Measurements from ENCODE around the gene DCANP1.
A peak's percentile ranks its signal among the peaks of the same experiment; 100 is the strongest.

The DCANP1 gene

GRCh38 chr5:135480511-135480910 is 33.4 kb upstream of the DCANP1 start:
- DNase-seq (ENCODE audit: low read depth), result no peak

GRCh38 chr5:135478938-135479337 is 31.8 kb upstream of the DCANP1 start:
- no peak for DNase-seq (ENCODE audit: low read depth)

GRCh38 chr5:135477613-135478066 is 30.5 kb upstream of the DCANP1 start:
- no peak for DNase-seq (ENCODE audit: low read depth)

GRCh38 chr5:135476615-135477581 is 29.8 kb upstream of the DCANP1 start:
- no peak for DNase-seq (ENCODE audit: low read depth)

GRCh38 chr5:135473956-135474670 is 27.0 kb upstream of the DCANP1 start:
- no peak for DNase-seq (ENCODE audit: low read depth)

- no peak for DNase-seq (ENCODE audit: low read depth)
Measured at GRCh38 chr5:135472141-135472540, 25.0 kb upstream of the DCANP1 start.

GRCh38 chr5:135471726-135472125 is 24.6 kb upstream of the DCANP1 start:
- DNase-seq (ENCODE audit: low read depth), result no peak

GRCh38 chr5:135469911-135470310 is 22.8 kb upstream of the DCANP1 start:
- DNase-seq (ENCODE audit: low read depth), result no peak

- no peak for DNase-seq (ENCODE audit: low read depth)
Measured at GRCh38 chr5:135468541-135468940, 21.4 kb upstream of the DCANP1 start.

GRCh38 chr5:135467871-135468485 is 20.8 kb upstream of the DCANP1 start:
- no peak for DNase-seq (ENCODE audit: low read depth)

GRCh38 chr5:135467051-135467625 is 20.0 kb upstream of the DCANP1 start:
- no peak for DNase-seq (ENCODE audit: low read depth)

GRCh38 chr5:135466178-135467050 is 19.3 kb upstream of the DCANP1 start:
- peak; percentile 51 for DNase-seq (ENCODE audit: low read depth)

GRCh38 chr5:135465391-135466122 is 18.4 kb upstream of the DCANP1 start:
- no peak for DNase-seq (ENCODE audit: low read depth)

- DNase-seq (ENCODE audit: low read depth), result no peak
Measured at GRCh38 chr5:135462304-135462703, 15.2 kb upstream of the DCANP1 start.

- DNase-seq (ENCODE audit: low read depth), result no peak
Measured at GRCh38 chr5:135461481-135462151, 14.5 kb upstream of the DCANP1 start.

- no peak for DNase-seq (ENCODE audit: low read depth)
Measured at GRCh38 chr5:135460246-135461033, 13.3 kb upstream of the DCANP1 start.

- DNase-seq (ENCODE audit: low read depth), result peak; percentile 73
Measured at GRCh38 chr5:135458921-135459331, 11.8 kb upstream of the DCANP1 start.

GRCh38 chr5:135458356-135458755 is 11.2 kb upstream of the DCANP1 start:
- no peak for DNase-seq (ENCODE audit: low read depth)

GRCh38 chr5:135457424-135458071 is 10.4 kb upstream of the DCANP1 start:
- peak; percentile 29 for DNase-seq (ENCODE audit: low read depth)
